A673 (cell line): Measurements from ENCODE around the gene ASPG. TPM values are rescaled to one million over a fixed set of nuclear protein-coding genes. Genes with fewer than 3 reads are reported as not detected.

Source experiments
- BruUV-seq: library from RNA; stranded (reverse); fragments of 400-500 nt; replicated peaks from 2 replicates; lab custom pipeline; 2021; lab: Mats Ljungman, UMichigan
- CTCF ChIA-PET: fragments of 300-600 bp; sonication (Branson Sonifier 250); formaldehyde crosslinking; loops from one replicate; lab custom pipeline; 2022; ENCODE audit warnings: antibody characterized with exemption; lab: Charles Lee
- POLR2A ChIA-PET: fragments of 300-600 bp; sonication (Branson Sonifier 250); formaldehyde crosslinking; loops from one replicate; lab custom pipeline; 2022; ENCODE audit warnings: antibody characterized with exemption; ENCODE audit not compliant: low non-redundant PET; lab: Charles Lee
- DNase-seq: peaks from one replicate; pipeline ENCODE4 v3.0.0-alpha.2; 2015; ENCODE audit warnings: low spot score
- H3K27ac ChIP-seq: fragments of 200-600 bp; sonication (generic); 2 replicates; pipeline ENCODE4 v1.5.1; 2016; ENCODE audit warnings: mixed run types, low read depth, mild to moderate bottlenecking, mixed read lengths, antibody characterized with exemption, low read length; ENCODE audit not compliant: poor library complexity, severe bottlenecking
- H3K27me3 ChIP-seq: fragments of 200-600 bp; sonication (generic); replicated peaks from 2 replicates; pipeline ENCODE4 v1.6.1; 2017; ENCODE audit warnings: mixed run types, low read depth, mild to moderate bottlenecking, mixed read lengths, antibody characterized with exemption, low read length; ENCODE audit not compliant: insufficient read depth, poor library complexity
- H3K36me3 ChIP-seq: fragments of 200-600 bp; sonication (generic); 2 replicates; pipeline ENCODE4 v1.6.1; 2016; ENCODE audit warnings: mixed run types, mild to moderate bottlenecking, mixed read lengths, antibody characterized with exemption, low read length; ENCODE audit not compliant: insufficient read depth, poor library complexity, severe bottlenecking
- H3K4me1 ChIP-seq: fragments of 200-600 bp; sonication (generic); 2 replicates; pipeline ENCODE4 v1.6.1; 2017; ENCODE audit warnings: mixed run types, mild to moderate bottlenecking, mixed read lengths, antibody characterized with exemption, low read length; ENCODE audit not compliant: insufficient read depth, poor library complexity, severe bottlenecking
- H3K4me3 ChIP-seq: fragments of 200-600 bp; sonication (generic); 2 replicates; pipeline ENCODE4 v1.5.1; 2016; ENCODE audit warnings: low read depth, mixed run types, mild to moderate bottlenecking, mixed read lengths, low read length; ENCODE audit not compliant: poor library complexity, severe bottlenecking
- H3K9me3 ChIP-seq: fragments of 200-600 bp; sonication (generic); 2 replicates; pipeline ENCODE4 v1.6.1; 2016; ENCODE audit warnings: mixed run types, low read depth, mild to moderate bottlenecking, mixed read lengths, antibody characterized with exemption, low read length; ENCODE audit not compliant: poor library complexity, severe bottlenecking
- CTCF ChIP-seq: fragments of 300-800, 200-600 bp; sonication (generic); conservative IDR thresholded peaks from 2 replicates; pipeline ENCODE4 v1.5.1; 2017; ENCODE audit warnings: low read depth, mild to moderate bottlenecking, antibody characterized with exemption, low read length, moderate library complexity, mixed read lengths
- EZH2 ChIP-seq: fragments of 200-600 bp; sonication (generic); IDR thresholded peaks from 2 replicates; pipeline ENCODE4 v1.6.1; 2017; ENCODE audit warnings: borderline replicate concordance, low read depth, mild to moderate bottlenecking, mixed read lengths, antibody characterized with exemption, low read length; ENCODE audit not compliant: poor library complexity, severe bottlenecking
- intact Hi-C: fragments of 100-400 bp; cut with micrococcal nuclease; formaldehyde crosslinking; loops from one replicate; pipeline ENCODE4 v1.10.0; 2022; ENCODE audit not compliant: unreplicated experiment
- total RNA-seq: library from RNA; stranded (reverse); gene quantifications from 2 replicates; pipeline ENCODE4 v1.2.3, GENCODE V29; 2021

Gene ASPG
- total RNA-seq, 1 experiment from 2014 or later = not detected

DNA sequence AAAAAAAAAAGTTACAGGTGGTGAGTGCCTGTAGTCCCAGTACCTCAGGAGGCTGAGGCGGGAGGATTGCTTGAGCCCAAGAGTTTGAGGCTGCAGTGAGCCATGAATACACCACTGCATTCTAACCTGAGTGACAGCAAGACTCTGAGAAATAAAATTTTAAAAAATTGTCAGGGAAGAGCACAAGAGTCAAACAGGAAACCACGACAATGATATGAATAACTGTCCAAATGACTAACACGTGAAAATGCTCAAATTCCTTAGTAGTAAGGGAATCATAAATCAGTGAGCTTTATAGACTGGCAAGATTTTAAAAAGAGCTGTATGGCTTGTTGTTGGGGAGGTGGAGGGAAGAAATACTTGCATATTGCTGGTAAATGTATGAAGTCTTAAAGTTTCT lies 12.9 kb upstream of the ASPG start:
- Histone ChIP-seq H3K9me3 (no peaks in the 10 kb centered on the region), H3K36me3 (no peaks in the 10 kb centered on the region), H3K4me1 (no peaks in the 10 kb centered on the region), H3K4me3 (no peak overlapping the region), H3K27ac (no peak overlapping the region), H3K27me3 (no peaks in the 10 kb centered on the region)
- ChIA-PET POLR2A (no interaction called here), CTCF (interaction anchor here (0.6 kb wide), 1 partner anchor 102 kb away, joined by 4 read pairs; no protein-coding TSS in a partner anchor)
- no peak for DNase-seq
- BruUV-seq = no TSS peak
- intact Hi-C loops = no loop called here
- no peak for TF ChIP-seq EZH2
- TF ChIP-seq CTCF = no peak

- intact Hi-C loops = no loop called here
- ChIA-PET POLR2A (no interaction called here), CTCF (no interaction called here)
- no peak overlapping the region for H3K4me3 ChIP-seq
- DNase-seq = no peak
- H3K9me3 ChIP-seq = no peaks in the 10 kb centered on the region
- no TSS peak for BruUV-seq
- no peaks in the 10 kb centered on the region for H3K27me3 ChIP-seq
- H3K4me1 ChIP-seq = no peaks in the 10 kb centered on the region
- no peak overlapping the region for H3K27ac ChIP-seq
- TF ChIP-seq EZH2 (no peak), CTCF (no peak)
- H3K36me3 ChIP-seq = no peaks in the 10 kb centered on the region
Observed at GRCh38 chr14:104073764-104074163, 11.7 kb upstream of the ASPG start.

- H3K9me3 ChIP-seq = no peaks in the 10 kb centered on the region
- H3K4me1 ChIP-seq = no peaks in the 10 kb centered on the region
- TF ChIP-seq EZH2 (no peak), CTCF (peak; percentile 62)
- intact Hi-C loops = loop anchor here (5.0 kb wide), 2 partner anchors 268 to 487 kb away; no protein-coding TSS in a partner anchor
- H3K27ac ChIP-seq = no peak overlapping the region
- no peak overlapping the region for H3K4me3 ChIP-seq
- H3K36me3 ChIP-seq = no peaks in the 10 kb centered on the region
- CTCF ChIA-PET = interaction anchor here (1.9 kb wide), 1 partner anchor 267 kb away, joined by 5 read pairs; no protein-coding TSS in a partner anchor
- H3K27me3 ChIP-seq = no peaks in the 10 kb centered on the region
- no TSS peak for BruUV-seq
- POLR2A ChIA-PET = no interaction called here
- DNase-seq = peak; percentile 29
Observed at GRCh38 chr14:104075530-104076151, 9.9 kb upstream of the ASPG start.
